Amniotic stem cell (primary cell): Measurements from ENCODE around the gene TPRG1L.

Experiments
- DNase-seq: peaks from one replicate; lab custom pipeline; 2025; lab: John Stamatoyannopoulos, UW

TPRG1L gene

GRCh38 chr1:3663999-3664699 lies 39.3 kb downstream of the TPRG1L start:
- DNase-seq = no peak

GRCh38 chr1:3664700-3665375 lies 40.0 kb downstream of the TPRG1L start:
- DNase-seq = no peak

GRCh38 chr1:3668148-3668547 lies 43.3 kb downstream of the TPRG1L start:
- no peak for DNase-seq

GRCh38 chr1:3668585-3669300 lies 43.9 kb downstream of the TPRG1L start:
- no peak for DNase-seq

GRCh38 chr1:3669421-3669821 lies 44.6 kb downstream of the TPRG1L start:
- no peak for DNase-seq

GRCh38 chr1:3669971-3670431 lies 45.2 kb downstream of the TPRG1L start:
- no peak for DNase-seq

- DNase-seq = no peak
Measured at GRCh38 chr1:3670823-3671265, 46.0 kb downstream of the TPRG1L start.

- DNase-seq = no peak
Measured at GRCh38 chr1:3671371-3672180, 46.8 kb downstream of the TPRG1L start.

GRCh38 chr1:3672231-3672970 lies 47.6 kb downstream of the TPRG1L start:
- DNase-seq = no peak

GRCh38 chr1:3672971-3673361 lies 48.2 kb downstream of the TPRG1L start:
- DNase-seq = no peak

GRCh38 chr1:3673381-3674099 lies 48.7 kb downstream of the TPRG1L start:
- no peak for DNase-seq

GRCh38 chr1:3674100-3675094 lies 49.6 kb downstream of the TPRG1L start:
- no peak for DNase-seq

- DNase-seq = no peak
Measured at GRCh38 chr1:3675436-3675835, 50.6 kb downstream of the TPRG1L start.

GRCh38 chr1:3676581-3677470 lies 52.0 kb downstream of the TPRG1L start:
- no peak for DNase-seq

- no peak for DNase-seq
Measured at GRCh38 chr1:3677484-3677883, 52.7 kb downstream of the TPRG1L start.

- no peak for DNase-seq
Measured at GRCh38 chr1:3678361-3679097, 53.7 kb downstream of the TPRG1L start.

- no peak for DNase-seq
Measured at GRCh38 chr1:3679098-3679555, 54.3 kb downstream of the TPRG1L start.
